GM12878 (cell line): ENCODE data around the gene SEC14L1.

Experiments
- CTCF ChIP-seq, 3 experiments: IDR thresholded peaks in 2 of 3; conservative IDR thresholded peaks in 1 of 3; 2 replicates each; pipeline ENCODE4 v1.5.1; 2011; ENCODE audit warnings: low read depth in 3 of 3, low read length in 3 of 3, mild to moderate bottlenecking in 3 of 3, control low read depth in 2 of 3, moderate library complexity in 2 of 3, inconsistent platforms in 1 of 3, mixed read lengths in 1 of 3; ENCODE audit not compliant: control insufficient read depth in 2 of 3, insufficient read depth in 1 of 3; ENCODE audit errors: extremely low read depth in 1 of 3
- ZBED1 ChIP-seq: IDR thresholded peaks from 2 replicates; pipeline ENCODE4 v1.6.1; 2016; ENCODE audit warnings: borderline replicate concordance
- ZBTB33 ChIP-seq: fragments of 450-650 bp; IDR thresholded peaks from 2 replicates; pipeline ENCODE4 v1.6.1; 2017; ENCODE audit warnings: mild to moderate bottlenecking
- ZNF274 ChIP-seq: IDR thresholded peaks from one replicate; pipeline ENCODE4 v1.8.0; 2011; ENCODE audit not compliant: insufficient read length, insufficient read depth
- TF ChIP-seq, protein P1 (sequence below): IDR thresholded peaks from 2 replicates; pipeline ENCODE4 v1.6.1; 2011; ENCODE audit warnings: borderline replicate concordance, low read depth, mild to moderate bottlenecking, moderate library complexity, low read length; ENCODE audit not compliant: insufficient read depth, poor library complexity, severe bottlenecking

GRCh38 chr17:77218902-77219301, 78.1 kb downstream of the SEC14L1 start:
- TF ChIP-seq ZNF274 = no peak
- TF ChIP-seq ZBTB33 = no peak
- no peak for TF ChIP-seq ZBED1
- no peak for TF ChIP-seq CTCF (IDR thresholded peaks at IDR 0.05 in 2 of 3, conservative IDR thresholded peaks at IDR 0.05 in 1 of 3; ENCODE audit: control insufficient read depth in 2 of 3, extremely low read depth in 1 of 3, insufficient read depth in 1 of 3, low read depth in 3 of 3, low read length in 3 of 3)
- TF ChIP-seq, protein P1, sequence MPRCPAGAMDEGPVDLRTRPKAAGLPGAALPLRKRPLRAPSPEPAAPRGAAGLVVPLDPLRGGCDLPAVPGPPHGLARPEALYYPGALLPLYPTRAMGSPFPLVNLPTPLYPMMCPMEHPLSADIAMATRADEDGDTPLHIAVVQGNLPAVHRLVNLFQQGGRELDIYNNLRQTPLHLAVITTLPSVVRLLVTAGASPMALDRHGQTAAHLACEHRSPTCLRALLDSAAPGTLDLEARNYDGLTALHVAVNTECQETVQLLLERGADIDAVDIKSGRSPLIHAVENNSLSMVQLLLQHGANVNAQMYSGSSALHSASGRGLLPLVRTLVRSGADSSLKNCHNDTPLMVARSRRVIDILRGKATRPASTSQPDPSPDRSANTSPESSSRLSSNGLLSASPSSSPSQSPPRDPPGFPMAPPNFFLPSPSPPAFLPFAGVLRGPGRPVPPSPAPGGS = no peak
